ENCODE data around the gene SMYD3. TPM values are rescaled to one million over a fixed set of nuclear protein-coding genes. Genes with fewer than 3 reads are reported as not detected.

SMYD3 gene
- total and polyA plus RNA-seq, 10 of the 15 experiments (the other 5 are each of a cell fraction or from before 2014, with no cell fraction given), result 18.3 to 54.0 (median 24.8) TPM

DNA sequence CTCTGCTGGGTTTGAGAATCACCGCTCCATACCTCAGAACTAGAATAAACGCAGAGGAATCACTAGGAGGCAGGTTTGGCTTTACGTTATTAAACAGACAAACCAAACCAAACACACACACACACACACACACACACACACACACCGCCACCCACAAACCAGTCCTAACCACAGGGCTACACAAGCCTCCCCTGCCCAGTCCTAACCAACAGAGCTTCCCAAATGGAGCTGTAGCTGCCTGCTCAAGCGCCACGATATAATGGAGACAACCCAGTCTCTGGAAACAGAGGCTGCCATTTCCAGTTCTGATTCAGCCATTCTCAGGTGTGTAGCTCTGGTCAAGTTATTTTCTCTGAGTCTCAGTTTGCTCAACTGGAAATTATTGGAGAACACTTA is 519.1 kb downstream of the SMYD3 start (continued):
- TF ChIP-seq, protein P1, sequence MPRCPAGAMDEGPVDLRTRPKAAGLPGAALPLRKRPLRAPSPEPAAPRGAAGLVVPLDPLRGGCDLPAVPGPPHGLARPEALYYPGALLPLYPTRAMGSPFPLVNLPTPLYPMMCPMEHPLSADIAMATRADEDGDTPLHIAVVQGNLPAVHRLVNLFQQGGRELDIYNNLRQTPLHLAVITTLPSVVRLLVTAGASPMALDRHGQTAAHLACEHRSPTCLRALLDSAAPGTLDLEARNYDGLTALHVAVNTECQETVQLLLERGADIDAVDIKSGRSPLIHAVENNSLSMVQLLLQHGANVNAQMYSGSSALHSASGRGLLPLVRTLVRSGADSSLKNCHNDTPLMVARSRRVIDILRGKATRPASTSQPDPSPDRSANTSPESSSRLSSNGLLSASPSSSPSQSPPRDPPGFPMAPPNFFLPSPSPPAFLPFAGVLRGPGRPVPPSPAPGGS (IDR thresholded peaks at IDR 0.05; ENCODE audit: borderline replicate concordance, insufficient read depth, low read depth, low read length, poor library complexity, severe bottlenecking), result no peak
- TF ChIP-seq KDM1A (IDR thresholded peaks at IDR 0.05; ENCODE audit: borderline replicate concordance) (no peak), CBFB (IDR thresholded peaks at IDR 0.05; ENCODE audit: low read depth) (no peak), TCF3 (IDR thresholded peaks at IDR 0.05; ENCODE audit: borderline replicate concordance, insufficient read depth, low read depth, low read length) (no peak), MEF2A (IDR thresholded peaks at IDR 0.05; ENCODE audit: insufficient read depth, low read depth, low read length) (no peak), CHD2 (IDR thresholded peaks at IDR 0.05; ENCODE audit: borderline replicate concordance, low read depth, low read length) (no peak), ZNF207 (IDR thresholded peaks at IDR 0.05; ENCODE audit: borderline replicate concordance) (no peak), SMAD5 (IDR thresholded peaks at IDR 0.05; ENCODE audit: low read depth) (no peak), SPI1 (IDR thresholded peaks at IDR 0.05; ENCODE audit: borderline replicate concordance, insufficient read depth, low read depth, low read length) (no peak), RUNX3 (IDR thresholded peaks at IDR 0.05; ENCODE audit: low read length) (no peak)
- TF ChIP-seq, protein P2, sequence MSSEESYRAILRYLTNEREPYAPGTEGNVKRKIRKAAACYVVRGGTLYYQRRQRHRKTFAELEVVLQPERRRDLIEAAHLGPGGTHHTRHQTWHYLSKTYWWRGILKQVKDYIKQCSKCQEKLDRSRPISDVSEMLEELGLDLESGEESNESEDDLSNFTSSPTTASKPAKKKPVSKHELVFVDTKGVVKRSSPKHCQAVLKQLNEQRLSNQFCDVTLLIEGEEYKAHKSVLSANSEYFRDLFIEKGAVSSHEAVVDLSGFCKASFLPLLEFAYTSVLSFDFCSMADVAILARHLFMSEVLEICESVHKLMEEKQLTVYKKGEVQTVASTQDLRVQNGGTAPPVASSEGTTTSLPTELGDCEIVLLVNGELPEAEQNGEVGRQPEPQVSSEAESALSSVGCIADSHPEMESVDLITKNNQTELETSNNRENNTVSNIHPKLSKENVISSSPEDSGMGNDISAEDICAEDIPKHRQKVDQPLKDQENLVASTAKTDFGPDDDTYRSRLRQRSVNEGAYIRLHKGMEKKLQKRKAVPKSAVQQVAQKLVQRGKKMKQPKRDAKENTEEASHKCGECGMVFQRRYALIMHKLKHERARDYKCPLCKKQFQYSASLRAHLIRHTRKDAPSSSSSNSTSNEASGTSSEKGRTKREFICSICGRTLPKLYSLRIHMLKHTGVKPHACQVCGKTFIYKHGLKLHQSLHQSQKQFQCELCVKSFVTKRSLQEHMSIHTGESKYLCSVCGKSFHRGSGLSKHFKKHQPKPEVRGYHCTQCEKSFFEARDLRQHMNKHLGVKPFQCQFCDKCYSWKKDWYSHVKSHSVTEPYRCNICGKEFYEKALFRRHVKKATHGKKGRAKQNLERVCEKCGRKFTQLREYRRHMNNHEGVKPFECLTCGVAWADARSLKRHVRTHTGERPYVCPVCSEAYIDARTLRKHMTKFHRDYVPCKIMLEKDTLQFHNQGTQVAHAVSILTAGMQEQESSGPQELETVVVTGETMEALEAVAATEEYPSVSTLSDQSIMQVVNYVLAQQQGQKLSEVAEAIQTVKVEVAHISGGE (CRISPR knock-in tag; IDR thresholded peaks at IDR 0.05), result no peak
- TF ChIP-seq, protein P3, sequence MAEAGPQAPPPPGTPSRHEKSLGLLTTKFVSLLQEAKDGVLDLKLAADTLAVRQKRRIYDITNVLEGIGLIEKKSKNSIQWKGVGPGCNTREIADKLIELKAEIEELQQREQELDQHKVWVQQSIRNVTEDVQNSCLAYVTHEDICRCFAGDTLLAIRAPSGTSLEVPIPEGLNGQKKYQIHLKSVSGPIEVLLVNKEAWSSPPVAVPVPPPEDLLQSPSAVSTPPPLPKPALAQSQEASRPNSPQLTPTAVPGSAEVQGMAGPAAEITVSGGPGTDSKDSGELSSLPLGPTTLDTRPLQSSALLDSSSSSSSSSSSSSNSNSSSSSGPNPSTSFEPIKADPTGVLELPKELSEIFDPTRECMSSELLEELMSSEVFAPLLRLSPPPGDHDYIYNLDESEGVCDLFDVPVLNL (IDR thresholded peaks at IDR 0.05; ENCODE audit: low read depth, low read length), result no peak
